DND-41 (cell line): ENCODE measurements around the gene MSH3.
"Not testable (repeated sequence)": the region's sequence is repeated elsewhere in the genome, so short reads cannot be mapped to it uniquely, and the experiment has no call there.

Experiments used
- ATAC-seq: fragments of 200-7000 bp; cut with Tn5 transposase; 3 replicates; pipeline ENCODE4 v1.9.1; 2021; ENCODE audit warnings: low read depth; ENCODE audit not compliant: insufficient read depth
- DNase-seq: peaks from one replicate; pipeline ENCODE4 v3.0.0-alpha.2; 2020
- H2AFZ ChIP-seq: 2 replicates; pipeline ENCODE4 v1.6.0; 2012; ENCODE audit warnings: low read depth, low read length
- H3K27ac ChIP-seq: 2 replicates; pipeline ENCODE4 v1.5.1; 2012; ENCODE audit warnings: low read length, inconsistent platforms
- H3K27me3 ChIP-seq: fragments of 200-600 bp; sonication (generic); 2 replicates; pipeline ENCODE4 v1.6.0; 2012; ENCODE audit warnings: low read length, mild to moderate bottlenecking, inconsistent platforms; ENCODE audit not compliant: insufficient read depth, poor library complexity
- H3K36me3 ChIP-seq: 2 replicates; pipeline ENCODE4 v1.5.1; 2012; ENCODE audit warnings: low read length, inconsistent platforms; ENCODE audit not compliant: insufficient read depth
- H3K4me1 ChIP-seq: 2 replicates; pipeline ENCODE4 v1.5.1; 2012; ENCODE audit warnings: mild to moderate bottlenecking, low read length; ENCODE audit not compliant: insufficient read depth
- H3K4me2 ChIP-seq: 2 replicates; pipeline ENCODE4 v1.6.0; 2012; ENCODE audit warnings: mild to moderate bottlenecking, moderate library complexity, low read length, inconsistent platforms; ENCODE audit not compliant: insufficient read depth
- H3K4me3 ChIP-seq, 2 experiments: fragments of 200-600 bp in 1 of 2; shearing (Covaris generic) in 1 of 2; 2 replicates each; pipeline ENCODE4 v1.5.1; 2012 to 2016; ENCODE audit warnings: inconsistent platforms in 2 of 2, low read length in 2 of 2, mild to moderate bottlenecking in 2 of 2, low read depth in 1 of 2, moderate library complexity in 1 of 2
- H3K79me2 ChIP-seq: 2 replicates; pipeline ENCODE4 v1.6.0; 2012; ENCODE audit warnings: low read length, inconsistent platforms; ENCODE audit not compliant: insufficient read depth
- H3K9ac ChIP-seq: 2 replicates; pipeline ENCODE4 v1.6.0; 2012; ENCODE audit warnings: low read depth, mild to moderate bottlenecking, inconsistent platforms, low read length, moderate library complexity
- H3K9me3 ChIP-seq: 2 replicates; pipeline ENCODE4 v1.5.1; 2012; ENCODE audit warnings: low read length, moderate library complexity, mild to moderate bottlenecking, inconsistent platforms; ENCODE audit not compliant: insufficient read depth, severe bottlenecking
- H4K20me1 ChIP-seq: 2 replicates; pipeline ENCODE4 v1.6.0; 2012; ENCODE audit warnings: low read length; ENCODE audit not compliant: insufficient read depth
- CTCF ChIP-seq: IDR thresholded peaks from 2 replicates; pipeline ENCODE4 v1.5.1; 2012; ENCODE audit warnings: borderline replicate concordance, low read length, moderate library complexity, mild to moderate bottlenecking; ENCODE audit not compliant: poor library complexity, severe bottlenecking; ENCODE audit errors: extremely low read depth
- EZH2 ChIP-seq: IDR thresholded peaks from 3 replicates; pipeline ENCODE4 v1.6.1; 2012; ENCODE audit warnings: borderline replicate concordance, low read depth, mild to moderate bottlenecking, moderate library complexity, low read length, inconsistent platforms; ENCODE audit not compliant: severe bottlenecking

MSH3 gene

GRCh38 chr5:80884929-80885328, 230.5 kb downstream of the MSH3 start:
- Histone ChIP-seq H3K4me2 (no peak overlapping the region), H3K4me3 (no peak overlapping the region), H3K79me2 (no peaks in the 10 kb centered on the region), H3K9ac (no peak overlapping the region), H3K36me3 (peaks cover 5% of the 10 kb centered on the region; the same call in 1 of the 2 replicates), H3K27me3 (no peaks in the 10 kb centered on the region), H4K20me1 (no peaks in the 10 kb centered on the region), H2AFZ (no peak overlapping the region), H3K27ac (no peak overlapping the region), H3K4me1 (no peaks in the 10 kb centered on the region), H3K9me3 (no peaks in the 10 kb centered on the region)
- no peak for TF ChIP-seq EZH2
- no peak for ATAC-seq
- no peak for DNase-seq

GRCh38 chr5:80885396-80886000, 231.0 kb downstream of the MSH3 start:
- H3K36me3 ChIP-seq, result peaks cover 7% of the 10 kb centered on the region; the same call in 1 of the 2 replicates
- no peak for ATAC-seq

GRCh38 chr5:80894083-80894482, 239.6 kb downstream of the MSH3 start:
- no peak for TF ChIP-seq EZH2
- no peak for TF ChIP-seq CTCF
- Histone ChIP-seq H4K20me1 (no peaks in the 10 kb centered on the region), H3K79me2 (no peaks in the 10 kb centered on the region), H3K4me1 (no peaks in the 10 kb centered on the region), H3K36me3 (peaks cover 15% of the 10 kb centered on the region; the same call in 1 of the 2 replicates), H3K4me2 (no peak overlapping the region), H3K9ac (no peak overlapping the region), H3K4me3 (no peak overlapping the region), H3K27ac (no peak overlapping the region), H3K9me3 (peaks cover 4% of the 10 kb centered on the region), H3K27me3 (no peaks in the 10 kb centered on the region), H2AFZ (no peak overlapping the region)
- ATAC-seq (no peak), DNase-seq (no peak)

More at GRCh38 chr5:80885396-80886000, 231.0 kb downstream of the MSH3 start:
- no peaks in the 10 kb centered on the region for H3K4me1 ChIP-seq
- no peak overlapping the region for H2AFZ ChIP-seq
- H3K4me2 ChIP-seq, result no peak overlapping the region
- H4K20me1 ChIP-seq, result no peaks in the 10 kb centered on the region
- no peak for DNase-seq
- no peaks in the 10 kb centered on the region for H3K9me3 ChIP-seq
- no peak overlapping the region for H3K4me3 ChIP-seq
- H3K9ac ChIP-seq, result no peak overlapping the region
- no peaks in the 10 kb centered on the region for H3K27me3 ChIP-seq
- H3K79me2 ChIP-seq, result no peaks in the 10 kb centered on the region
- no peak overlapping the region for H3K27ac ChIP-seq
- TF ChIP-seq CTCF (no peak), EZH2 (no peak)

- Histone ChIP-seq H3K36me3 (peaks cover 9% of the 10 kb centered on the region; the same call in 1 of the 2 replicates), H3K9me3 (peaks cover 7% of the 10 kb centered on the region), H4K20me1 (no peaks in the 10 kb centered on the region), H3K9ac (no peak overlapping the region), H3K4me2 (no peak overlapping the region), H3K79me2 (no peaks in the 10 kb centered on the region), H3K4me3 (no peak overlapping the region), H3K27ac (no peak overlapping the region), H3K27me3 (no peaks in the 10 kb centered on the region), H2AFZ (no peak overlapping the region), H3K4me1 (no peaks in the 10 kb centered on the region)
- no peak for TF ChIP-seq EZH2
- TF ChIP-seq CTCF, result no peak
- no peak for ATAC-seq
- DNase-seq, result no peak
Observed at GRCh38 chr5:80895523-80895922, 241.1 kb downstream of the MSH3 start.

GRCh38 chr5:80902624-80903023, 248.2 kb downstream of the MSH3 start:
- not testable (repeated sequence) for H3K4me1 ChIP-seq, H3K27me3 ChIP-seq, H3K4me2 ChIP-seq, H3K36me3 ChIP-seq, H2AFZ ChIP-seq, H3K27ac ChIP-seq, H4K20me1 ChIP-seq, H3K79me2 ChIP-seq, ATAC-seq, H3K9ac ChIP-seq, DNase-seq, H3K4me3 ChIP-seq
- peaks cover 14% of the 10 kb centered on the region for H3K9me3 ChIP-seq
